ENCODE data around the gene GCLC.
"Not testable (repeated sequence)": the region's sequence is repeated elsewhere in the genome, so short reads cannot be mapped to it uniquely, and the experiment has no call there.

Gene GCLC

DNA sequence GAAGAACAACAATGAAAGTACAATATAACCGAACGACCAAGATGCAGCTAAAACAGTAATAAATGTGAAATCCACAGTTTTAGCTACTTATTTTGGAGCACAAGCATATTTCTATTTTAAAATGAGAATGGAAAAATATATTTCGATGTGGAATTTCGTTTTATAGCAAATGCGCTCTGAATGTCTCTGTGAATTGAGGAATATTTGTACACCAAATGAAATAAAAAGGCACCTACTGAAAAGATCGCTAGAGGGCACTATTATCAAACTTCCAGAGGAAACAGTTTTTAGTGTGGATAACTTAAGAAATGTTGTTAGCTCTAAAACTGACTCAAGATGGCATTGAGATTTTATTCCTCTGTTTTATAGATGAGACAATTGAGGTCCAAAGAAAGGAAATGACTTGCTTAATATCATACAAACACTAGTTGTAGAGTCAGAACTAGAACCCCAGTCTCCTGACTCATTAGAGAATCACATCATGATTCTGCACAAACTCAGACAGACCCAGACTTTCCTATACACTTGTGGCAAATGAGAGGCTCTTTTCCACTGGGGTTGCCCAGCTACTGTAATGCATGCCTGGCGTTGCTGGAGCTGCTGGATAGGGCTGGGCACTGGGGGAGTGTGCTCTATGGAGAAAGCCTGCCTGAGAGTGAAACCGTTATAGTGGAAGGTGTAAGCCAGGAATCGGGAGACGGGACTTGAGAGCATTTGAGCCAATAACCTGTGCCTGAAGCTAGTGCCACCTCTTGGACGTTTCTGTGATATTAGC, 51.9 kb downstream of the GCLC start:
- DNase-seq (peak; percentile 32), ATAC-seq (peak; percentile 97)

DNA sequence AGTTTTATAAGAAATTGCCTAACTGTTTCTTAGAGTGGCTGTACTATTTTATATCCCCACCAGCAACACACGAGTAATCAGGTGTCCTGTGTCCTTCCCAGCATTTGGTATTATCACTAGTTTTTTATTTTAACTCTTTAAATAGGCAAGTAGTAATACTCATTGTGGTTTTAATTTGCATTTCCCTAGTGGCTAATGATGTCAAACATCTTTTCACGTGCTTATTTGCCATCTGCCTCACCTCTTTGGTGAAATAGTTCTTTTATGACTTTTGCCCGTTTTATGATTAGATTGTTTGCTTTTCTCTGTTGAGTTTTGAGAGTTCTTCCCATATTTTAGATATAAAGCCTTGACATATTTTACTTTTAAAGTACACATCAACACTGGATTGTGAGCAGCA, 57.8 kb downstream of the GCLC start:
- ATAC-seq (no peak), DNase-seq (no peak)

DNA sequence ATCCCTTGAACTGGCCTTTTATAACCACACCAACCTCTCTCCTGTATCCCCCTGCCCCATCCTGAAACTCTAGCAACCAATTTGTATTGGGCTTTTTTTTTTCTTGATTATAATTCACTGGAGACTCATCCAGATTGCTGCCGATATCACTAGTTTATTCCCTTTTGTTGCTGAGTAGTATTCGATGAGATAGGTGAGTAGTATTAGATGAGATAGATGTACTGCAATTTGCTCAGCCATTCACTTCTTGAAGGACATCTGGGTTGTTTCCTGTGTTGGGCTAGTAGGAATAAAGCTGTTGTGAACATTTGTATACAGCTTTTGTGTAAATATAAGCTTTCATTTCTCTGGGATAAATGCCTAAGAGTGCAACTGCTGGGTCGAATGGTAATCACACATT, 58.2 kb downstream of the GCLC start:
- ATAC-seq = no peak

GRCh38 chr6:53484476-53485280, 60.2 kb downstream of the GCLC start:
- DNase-seq (peak; percentile 75), ATAC-seq (no peak)

More for the DNA sequence above, 58.2 kb downstream of the GCLC start:
- DNase-seq = no peak

DNA sequence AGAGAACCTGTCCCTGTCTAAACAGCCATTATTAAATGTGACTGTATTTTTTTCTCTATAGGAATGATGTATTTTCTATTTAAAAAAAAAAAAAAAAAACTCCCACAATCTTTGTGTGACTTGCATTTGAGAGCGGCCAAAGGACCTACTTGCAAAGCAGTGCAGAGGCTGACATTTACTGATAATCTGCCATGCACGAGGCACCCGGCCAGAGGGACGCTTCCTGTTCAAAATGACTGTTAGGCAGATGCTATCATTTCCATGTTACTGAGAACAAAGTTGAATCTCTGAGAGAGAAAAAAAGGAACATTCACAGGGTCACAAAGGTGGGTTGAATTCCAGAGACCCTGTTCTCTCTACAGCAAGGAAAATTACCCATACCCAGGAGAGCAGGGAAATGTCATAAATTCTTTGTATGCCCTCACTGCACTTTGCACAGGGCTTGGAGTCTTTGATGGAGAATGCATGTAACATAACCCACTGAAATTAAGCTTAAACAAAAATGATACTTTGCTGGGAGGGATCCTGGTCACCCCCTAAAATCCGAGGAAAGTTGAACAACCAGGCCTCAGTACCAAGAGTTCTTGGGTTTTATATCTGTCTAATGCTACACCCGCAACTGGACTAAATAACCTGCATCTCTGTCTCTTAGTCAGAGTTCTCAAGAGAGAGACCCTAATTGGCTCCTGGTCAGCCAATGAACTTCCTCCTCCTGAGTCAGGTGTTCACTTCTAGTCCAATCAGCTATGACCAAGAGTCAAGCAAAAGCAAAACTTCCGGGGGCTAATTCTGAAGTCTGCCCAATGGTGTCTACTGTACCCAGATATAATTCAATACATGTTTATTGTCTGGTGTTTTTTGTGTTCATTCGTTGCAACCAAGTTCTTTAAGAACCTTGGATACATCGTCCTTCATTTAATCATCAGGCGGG, 61.2 kb downstream of the GCLC start:
- no peak for ATAC-seq
- no peak for DNase-seq

DNA sequence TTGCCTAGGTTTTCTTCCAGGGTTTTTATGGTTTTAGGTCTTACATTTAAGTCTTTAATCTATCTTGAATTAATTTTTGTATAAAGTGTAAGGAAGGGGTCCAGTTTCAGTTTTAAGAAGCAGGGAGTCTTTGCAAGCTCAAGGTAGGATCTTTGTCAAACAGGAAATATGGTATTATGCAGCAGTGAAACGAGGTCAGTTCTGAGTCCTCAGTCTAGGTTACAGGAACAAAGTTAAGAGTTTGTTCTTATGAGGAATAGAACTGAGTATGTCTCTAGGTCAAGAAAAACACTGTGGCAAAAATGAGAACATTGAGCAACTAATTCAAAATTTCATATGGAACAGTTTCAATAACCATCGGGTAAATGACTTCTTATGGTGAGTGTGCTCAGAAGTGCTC, 63.6 kb downstream of the GCLC start:
- ATAC-seq (no peak), DNase-seq (no peak)

DNA sequence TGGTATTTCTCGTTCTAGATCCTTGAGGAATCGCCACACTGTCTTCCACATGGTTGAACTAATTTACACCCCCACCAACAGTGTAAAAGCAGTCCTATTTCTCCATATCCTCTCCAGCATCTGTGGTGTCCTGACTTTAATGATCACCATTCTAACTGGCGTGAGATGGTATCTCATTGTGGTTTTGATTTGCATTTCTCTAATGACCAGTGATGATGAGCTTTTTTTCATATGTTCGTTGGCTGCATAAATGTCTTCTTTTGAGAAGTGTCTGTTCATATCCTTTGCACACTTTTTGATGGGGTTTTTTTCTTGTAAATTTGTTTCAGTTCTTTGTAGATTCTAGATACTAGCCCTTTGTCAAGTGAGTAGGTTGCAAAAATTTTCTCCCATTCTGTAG, 64.1 kb downstream of the GCLC start:
- DNase-seq = not testable (repeated sequence)

DNA sequence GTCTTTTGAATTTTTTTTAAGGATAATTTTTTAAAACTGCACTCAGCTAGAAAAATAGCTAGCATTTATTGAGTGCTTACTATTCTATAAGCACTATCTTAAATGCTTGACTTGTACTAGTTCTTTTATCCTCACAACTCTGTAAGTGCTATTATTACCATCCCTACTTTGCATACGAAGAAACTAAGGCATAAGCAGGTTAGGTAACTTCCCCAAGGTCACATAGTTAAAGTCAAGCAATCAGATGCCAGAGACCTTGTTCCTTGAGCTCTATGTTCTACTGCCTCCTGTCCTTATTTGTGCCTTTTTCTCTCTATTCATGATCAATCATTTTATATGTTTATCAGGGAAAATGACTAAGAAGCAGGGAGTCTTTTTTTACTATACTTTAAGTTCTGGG, 65.0 kb downstream of the GCLC start:
- no peak for ATAC-seq
- no peak for DNase-seq

More for the DNA sequence above, 64.1 kb downstream of the GCLC start:
- ATAC-seq = not testable (repeated sequence)

- ATAC-seq (no peak), DNase-seq (no peak)
Observed at GRCh38 chr6:53476964-53477363, 67.9 kb downstream of the GCLC start.

- DNase-seq (no peak), ATAC-seq (no peak)
Observed at GRCh38 chr6:53474010-53474409, 70.9 kb downstream of the GCLC start.

DNA sequence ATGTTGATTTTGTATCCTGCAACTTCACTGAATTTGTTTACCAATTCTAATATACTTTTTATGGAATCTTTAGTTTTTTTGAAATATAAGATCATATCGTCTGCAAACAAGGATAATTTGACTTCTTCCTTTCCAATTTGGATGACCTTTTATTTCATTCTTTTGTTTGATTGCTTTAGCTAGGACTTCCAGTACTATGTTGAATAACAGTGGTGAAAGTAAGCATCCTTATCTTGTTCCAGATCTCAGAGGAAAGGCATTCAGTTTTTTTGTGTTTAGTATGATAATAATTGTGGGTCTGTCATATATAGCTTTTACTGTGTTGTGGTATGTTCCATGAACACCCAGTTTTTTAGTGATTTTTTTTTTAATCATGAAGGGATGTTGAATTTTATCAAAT, 75.7 kb downstream of the GCLC start:
- DNase-seq (no peak), ATAC-seq (no peak)

DNA sequence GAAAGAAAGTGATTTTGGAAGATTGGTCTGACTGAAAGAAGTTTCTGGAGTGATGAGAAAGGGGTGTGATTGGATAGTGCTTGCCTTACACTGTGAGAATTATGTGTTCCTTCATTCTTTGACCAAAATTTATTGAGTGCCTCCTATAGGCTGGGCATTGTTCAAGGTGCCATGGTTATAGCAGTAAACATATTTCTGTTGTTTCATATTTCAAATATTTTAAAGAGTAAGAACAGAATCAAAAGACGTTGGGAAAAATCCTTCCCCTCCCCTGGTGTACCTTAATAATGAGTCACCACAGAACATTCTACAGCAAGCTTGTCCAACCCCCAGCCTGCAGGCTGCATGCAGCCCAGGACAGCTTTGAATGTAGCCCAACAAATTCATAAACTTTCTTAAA, 78.6 kb downstream of the GCLC start:
- no peak for ATAC-seq
- DNase-seq = no peak

DNA sequence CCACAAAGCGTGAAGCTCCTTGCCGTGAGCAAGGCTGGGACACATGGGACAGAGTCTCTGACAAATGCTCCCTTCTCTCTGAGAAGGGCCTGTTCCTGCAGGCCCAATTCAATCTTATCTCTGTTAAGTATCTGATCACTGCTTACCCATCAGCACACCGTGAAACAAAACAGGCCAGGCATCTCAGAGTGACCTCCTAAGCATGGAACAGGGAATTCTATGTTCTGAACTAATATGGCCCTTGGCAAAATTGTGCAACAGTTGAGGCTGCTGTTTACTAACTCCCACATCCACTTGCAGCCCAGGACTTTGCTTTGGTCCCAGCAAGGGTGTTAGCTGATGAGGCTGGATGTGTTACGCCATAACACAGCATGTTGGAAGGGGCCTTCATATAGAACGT, 79.2 kb downstream of the GCLC start:
- no peak for DNase-seq
- ATAC-seq = no peak

DNA sequence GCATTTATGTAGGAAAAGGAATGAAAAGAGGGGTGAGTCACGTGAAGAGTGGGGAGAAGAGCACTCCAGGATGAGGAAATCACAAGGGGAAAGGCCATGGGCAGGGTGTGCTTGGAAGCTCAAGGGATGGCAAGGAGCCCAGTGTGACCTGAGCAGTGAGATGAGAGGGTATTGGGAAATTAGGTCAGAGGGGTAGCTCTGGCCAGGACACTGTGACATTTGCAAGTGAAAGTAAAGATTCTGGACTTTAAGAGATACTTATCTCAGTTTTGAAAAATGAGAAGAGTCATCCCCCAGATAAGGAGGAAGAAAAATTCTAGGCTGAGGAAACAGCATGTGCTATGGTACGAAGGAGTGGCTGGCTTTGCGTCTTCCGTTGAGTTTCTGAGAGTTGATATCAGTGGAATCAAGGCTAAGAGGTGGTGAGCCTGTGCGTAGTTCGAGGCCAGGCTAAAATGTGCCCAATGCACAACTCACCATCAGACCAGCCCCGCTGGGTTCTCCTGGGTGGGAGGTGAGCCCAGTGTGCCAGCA, 79.9 kb downstream of the GCLC start:
- DNase-seq = no peak
- no peak for ATAC-seq

DNA sequence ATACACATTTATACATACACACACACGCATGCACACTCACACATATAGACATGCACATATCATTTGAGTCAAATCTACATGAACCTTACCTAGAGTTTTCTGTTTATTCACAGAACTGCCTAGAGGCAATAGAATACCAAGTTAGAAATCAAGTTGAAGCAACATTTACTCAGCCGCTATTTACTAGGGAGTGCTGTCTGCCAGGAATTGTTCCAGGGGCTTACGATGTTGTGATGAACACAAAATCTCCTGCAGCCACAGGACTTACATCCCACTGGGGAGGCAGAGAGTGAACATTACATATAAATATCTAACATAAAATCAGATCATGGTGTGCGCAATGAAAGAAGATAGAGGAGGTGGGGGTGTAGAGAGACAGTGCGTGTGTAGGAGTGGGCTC, 80.4 kb downstream of the GCLC start:
- ATAC-seq = no peak

DNA sequence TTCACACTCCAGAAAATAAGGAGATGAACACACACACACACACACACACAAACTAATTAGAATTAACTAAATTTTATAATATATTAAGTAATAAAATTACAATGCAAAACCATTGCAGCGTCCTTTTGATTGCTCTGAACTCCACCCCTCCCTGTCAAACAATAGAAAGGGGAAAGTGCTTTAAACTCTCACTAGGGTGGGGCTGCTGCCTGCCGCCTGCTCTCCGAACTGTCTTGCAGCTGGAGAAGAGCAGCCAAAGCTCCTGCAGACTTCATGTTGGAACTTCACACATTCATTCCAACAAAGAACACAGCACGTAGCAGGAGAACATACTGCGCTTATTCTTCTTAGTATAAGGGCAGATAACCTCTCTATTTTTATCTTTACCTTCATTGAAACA, 83.2 kb downstream of the GCLC start:
- ATAC-seq (no peak), DNase-seq (no peak)

More for the DNA sequence above, 80.4 kb downstream of the GCLC start:
- DNase-seq = no peak

DNA sequence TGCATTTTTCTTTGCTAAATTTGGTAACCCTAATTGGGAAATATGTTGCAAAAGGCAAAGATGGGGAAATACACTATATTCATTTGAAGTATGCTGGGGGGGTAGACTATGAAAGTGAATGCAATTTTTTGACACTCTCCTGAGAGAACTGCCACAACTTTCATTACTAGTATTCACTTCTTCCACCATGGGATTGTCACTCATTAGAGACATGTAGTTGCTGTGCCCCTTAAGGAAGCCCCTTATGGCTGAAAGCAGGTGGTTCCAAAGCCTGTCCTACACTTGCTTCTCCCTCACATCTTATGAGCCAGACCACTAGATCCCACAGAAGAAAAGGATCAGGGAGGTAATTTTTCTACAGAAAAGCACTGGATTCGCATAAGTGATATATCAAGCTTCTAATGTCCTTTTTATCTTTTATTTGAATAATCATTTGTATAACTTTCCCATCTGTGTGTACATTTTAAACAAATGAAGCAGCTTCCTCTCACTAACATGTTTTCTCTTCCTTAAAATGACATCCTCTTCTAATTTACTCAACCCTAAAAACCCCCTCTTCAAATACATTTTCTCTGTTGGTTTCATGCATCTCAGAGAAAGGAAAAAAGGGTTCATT, 83.8 kb downstream of the GCLC start:
- DNase-seq = no peak
- peak; percentile 48 for ATAC-seq

GRCh38 chr6:53458105-53458866, 86.6 kb downstream of the GCLC start:
- ATAC-seq (no peak), DNase-seq (no peak)

DNA sequence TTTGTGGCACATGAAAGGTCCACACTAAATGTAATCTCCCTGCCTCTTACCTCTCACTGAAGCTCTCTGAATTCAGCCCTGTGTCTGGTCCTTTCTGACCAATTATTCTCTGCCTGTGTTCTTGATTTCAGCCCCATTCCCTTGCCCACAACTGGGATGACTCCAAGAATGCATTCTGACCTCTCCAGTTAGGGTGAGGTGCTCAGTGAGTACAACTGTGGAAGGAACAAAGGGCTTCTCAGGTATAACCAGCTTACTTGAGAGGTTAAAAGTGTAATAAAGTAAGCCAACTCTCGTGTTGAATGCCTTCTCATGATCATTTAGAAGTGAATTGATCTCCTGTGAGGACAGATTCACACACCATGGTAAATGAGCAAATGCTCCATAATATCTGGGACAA, 88.1 kb downstream of the GCLC start:
- DNase-seq (no peak), ATAC-seq (no peak)

DNA sequence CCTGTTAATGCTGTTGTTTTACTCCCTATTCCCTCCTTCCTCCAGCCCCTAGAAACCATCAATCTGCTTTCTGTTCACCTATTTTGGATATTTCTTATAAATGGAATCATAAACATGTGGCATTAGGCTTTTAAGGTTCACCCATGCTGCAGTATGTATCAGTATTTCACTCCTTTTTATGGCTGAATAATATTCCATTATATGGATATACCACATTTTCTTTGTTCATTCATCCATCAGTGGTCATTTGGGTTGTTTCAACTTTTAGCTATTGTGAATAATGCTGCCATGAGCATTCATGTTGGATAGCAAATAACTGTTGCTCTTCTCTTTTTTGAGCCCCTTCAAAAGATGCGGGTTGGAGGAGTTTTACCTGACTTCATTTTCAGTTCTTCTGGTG, 89.2 kb downstream of the GCLC start:
- no peak for ATAC-seq
- no peak for DNase-seq

- no peak for DNase-seq
- ATAC-seq = no peak
Observed at GRCh38 chr6:53451165-53451564, 93.7 kb downstream of the GCLC start.

Data from stimulated activated naive CD8-positive, alpha-beta T cell treated with anti-CD3 and anti-CD28 coated beads, Interleukin-15, Interleukin-2, amounts not matched to agents 100 U/mL and 50 U/mL, for 24 hours (primary cell).